GM18519 (cell line): ENCODE results near the gene SLC15A3.
"Not testable (repeated sequence)": the region's sequence is repeated elsewhere in the genome, so short reads cannot be mapped to it uniquely, and the experiment has no call there.

Source experiments
- ATAC-seq: cut with Tn5 transposase; IDR thresholded peaks from one replicate; pipeline ENCODE4 v1.9.1; 2021; ENCODE audit warnings: mild to moderate bottlenecking, moderate library complexity; ENCODE audit not compliant: unreplicated experiment, low FRiP score

The SLC15A3 gene

GRCh38 chr11:60917267-60917666 lies 34.7 kb downstream of the SLC15A3 start:
- ATAC-seq, result no peak

GRCh38 chr11:60916669-60917206 lies 35.2 kb downstream of the SLC15A3 start:
- ATAC-seq, result no peak

GRCh38 chr11:60915248-60915914 lies 36.6 kb downstream of the SLC15A3 start:
- ATAC-seq, result no peak

GRCh38 chr11:60914633-60915247 lies 37.2 kb downstream of the SLC15A3 start:
- ATAC-seq, result no peak

- ATAC-seq, result peak; percentile 27
Observed at GRCh38 chr11:60913793-60914632, 38.0 kb downstream of the SLC15A3 start, which contains the start of gene TMEM109. Gene TMEM109 (plus strand): TSS chr11:60914158. CDS start chr11:60919694, 5,536 bp downstream.

- no peak for ATAC-seq
Observed at GRCh38 chr11:60912851-60913528, 39.0 kb downstream of the SLC15A3 start.

- ATAC-seq, result no peak
Observed at GRCh38 chr11:60912223-60912850, 39.6 kb downstream of the SLC15A3 start.

- no peak for ATAC-seq
Observed at GRCh38 chr11:60910711-60911380, 41.1 kb downstream of the SLC15A3 start.

- no peak for ATAC-seq
Observed at GRCh38 chr11:60910281-60910687, 41.7 kb downstream of the SLC15A3 start.

- ATAC-seq, result not testable (repeated sequence)
Observed at GRCh38 chr11:60909680-60910280, 42.2 kb downstream of the SLC15A3 start.

GRCh38 chr11:60908803-60909202 lies 43.2 kb downstream of the SLC15A3 start:
- ATAC-seq, result no peak

- peak; percentile 55 for ATAC-seq
Observed at GRCh38 chr11:60906132-60906972, 45.6 kb downstream of the SLC15A3 start, which contains the start of gene PRPF19. Gene PRPF19 (minus strand): TSS chr11:60906585. CDS start chr11:60906382, 203 bp downstream.

GRCh38 chr11:60905551-60906113 lies 46.3 kb downstream of the SLC15A3 start:
- no peak for ATAC-seq

GRCh38 chr11:60905047-60905446 lies 46.9 kb downstream of the SLC15A3 start:
- no peak for ATAC-seq

- ATAC-seq, result no peak
Observed at GRCh38 chr11:60902625-60903024, 49.4 kb downstream of the SLC15A3 start.

- ATAC-seq, result no peak
Observed at GRCh38 chr11:60900673-60901404, 51.1 kb downstream of the SLC15A3 start.

- no peak for ATAC-seq
Observed at GRCh38 chr11:60899977-60900376, 52.0 kb downstream of the SLC15A3 start.
